Testis (tissue), 3 donors: Measurements from ENCODE around the gene NDUFB6. TPM values are rescaled to one million over a fixed set of nuclear protein-coding genes. Genes with fewer than 3 reads are reported as not detected.

Experiments used
- DNase-seq: peaks from one replicate; pipeline ENCODE4 v3.0.0-alpha.2; 2019
- H3K27ac ChIP-seq, 2 donors: fragments of 200-600 bp; sonication (generic); one replicate each; pipeline ENCODE4 v1.5.1; 2019
- H3K27me3 ChIP-seq: fragments of 200-600 bp; sonication (generic); one replicate; pipeline ENCODE4 v1.5.1; 2019
- H3K36me3 ChIP-seq: fragments of 200-600 bp; sonication (generic); one replicate; pipeline ENCODE4 v1.5.1; 2017; ENCODE audit warnings: low read depth; ENCODE audit errors: missing control alignments
- H3K4me1 ChIP-seq: fragments of 200-600 bp; sonication (generic); one replicate; pipeline ENCODE4 v1.5.1; 2019
- H3K4me3 ChIP-seq, 2 donors: fragments of 200-600 bp; sonication (generic); one replicate each; pipeline ENCODE4 v1.5.1; 2017 to 2019
- H3K9me3 ChIP-seq: fragments of 200-600 bp; sonication (generic); one replicate; pipeline ENCODE4 v1.5.1; 2017
- CTCF ChIP-seq, 3 experiments: fragments of 450-650 bp in 2 of 3; fragments of 200-600 bp in 1 of 3; sonication (generic) in 1 of 3; IDR thresholded peaks; one replicate each; pipeline ENCODE4 v1.5.1; 2016 to 2019; ENCODE audit warnings: antibody characterized with exemption in 3 of 3, mild to moderate bottlenecking in 2 of 3, moderate library complexity in 1 of 3
- POLR2A ChIP-seq: fragments of 450-650 bp; IDR thresholded peaks from one replicate; pipeline ENCODE4 v1.6.1; 2017; ENCODE audit warnings: antibody characterized with exemption, mild to moderate bottlenecking, moderate library complexity
- WGBS, 2 donors: methylation state at CpG; one replicate each; pipeline ENCODE4 v1.1.5; 2018; 5-methylcytosine and 5-hydroxymethylcytosine counted together
- intact Hi-C: fragments of 100-400 bp; cut with DNase I; formaldehyde crosslinking; loops from one replicate; pipeline ENCODE4 v1.15.1; 2023; ENCODE audit warnings: low total_unique reads
- polyA plus RNA-seq: library from polyadenylated mRNA; stranded (reverse); fragments of 350-450 nt; fragmentation: Illumina TruSeq; extraction: RNeasy Lipid Tissue Mini Kit (QIAGEN cat#74804); gene quantifications from one replicate; pipeline ENCODE4 v1.2.3, GENCODE V29; 2014; ENCODE audit warnings: low read depth, low replicate concordance; ENCODE audit not compliant: insufficient read depth
- total RNA-seq, 2 donors: library from RNA; depleted of rRNA; stranded (reverse); fragments of >200 nt; gene quantifications; one replicate each; pipeline ENCODE4 v1.2.3, GENCODE V29; 2016

Gene NDUFB6
- total and polyA plus RNA-seq, 3 donors from 2014 or later: 56.4 to 97.9 (median 61.8) TPM

- Histone ChIP-seq H3K4me3 (no peak overlapping the region), H3K27ac (no peak overlapping the region), H3K27me3 (no peaks in the 10 kb centered on the region), H3K36me3 (no peaks in the 10 kb centered on the region), H3K9me3 (no peaks in the 10 kb centered on the region), H3K4me1 (no peaks in the 10 kb centered on the region)
- intact Hi-C loops: no loop called here
- TF ChIP-seq POLR2A: no peak
- no peak for TF ChIP-seq CTCF (IDR thresholded peaks at IDR 0.05)
- no peak for DNase-seq
Observed at GRCh38 chr9:32596936-32597335, 24.0 kb upstream of the NDUFB6 start.

GRCh38 chr9:32596096-32596865 is 23.3 kb upstream of the NDUFB6 start:
- H3K27ac ChIP-seq: no peak overlapping the region
- H3K4me3 ChIP-seq: no peak overlapping the region
- H3K9me3 ChIP-seq: no peaks in the 10 kb centered on the region
- TF ChIP-seq POLR2A (no peak), CTCF (IDR thresholded peaks at IDR 0.05) (no peak)
- no peaks in the 10 kb centered on the region for H3K36me3 ChIP-seq
- 73 to 76% methylated on average over 3 to 4 of the region's 4 CpGs for WGBS, 2 donors
- H3K4me1 ChIP-seq: no peaks in the 10 kb centered on the region
- intact Hi-C loops: no loop called here
- no peaks in the 10 kb centered on the region for H3K27me3 ChIP-seq
- no peak for DNase-seq

GRCh38 chr9:32590898-32591297 is 17.9 kb upstream of the NDUFB6 start:
- H3K4me3 ChIP-seq: no peak overlapping the region
- 47 to 80% methylated on average over 1 of the region's 1 CpG for WGBS, 2 donors
- TF ChIP-seq CTCF (IDR thresholded peaks at IDR 0.05) (no peak), POLR2A (no peak)
- H3K27ac ChIP-seq: no peak overlapping the region
- H3K4me1 ChIP-seq: no peaks in the 10 kb centered on the region
- H3K36me3 ChIP-seq: no peaks in the 10 kb centered on the region
- intact Hi-C loops: no loop called here
- no peaks in the 10 kb centered on the region for H3K27me3 ChIP-seq
- no peak for DNase-seq
- no peaks in the 10 kb centered on the region for H3K9me3 ChIP-seq

GRCh38 chr9:32590476-32590875 is 17.5 kb upstream of the NDUFB6 start:
- Histone ChIP-seq H3K36me3 (no peaks in the 10 kb centered on the region), H3K27me3 (no peaks in the 10 kb centered on the region), H3K4me1 (no peaks in the 10 kb centered on the region), H3K27ac (no peak overlapping the region), H3K4me3 (no peak overlapping the region), H3K9me3 (no peaks in the 10 kb centered on the region)
- intact Hi-C loops: no loop called here
- no peak for DNase-seq
- WGBS, 2 donors: 37 to 71% methylated on average over 2 of the region's 2 CpGs
- TF ChIP-seq CTCF (IDR thresholded peaks at IDR 0.05) (no peak), POLR2A (no peak)
